Activated T-helper 17 cell treated with anti-CD3 and anti-CD28 coated beads, Interleukin-2, amount 50 U/mL, for 72 hours (primary cell): Measurements from ENCODE around the gene AOC3. TPM values are rescaled to one million over a fixed set of nuclear protein-coding genes. Genes with fewer than 3 reads are reported as not detected.
"Not testable (repeated sequence)": the region's sequence is repeated elsewhere in the genome, so short reads cannot be mapped to it uniquely, and the experiment has no call there.

Source experiments
- ATAC-seq: fragments of 150-1000 bp; cut with Tn5 transposase; replicated peaks from 2 replicates; pipeline ENCODE4 v1.10.0; 2021; ENCODE audit warnings: mild to moderate bottlenecking, moderate library complexity
- H3K27ac Mint-ChIP-seq: one replicate; pipeline ENCODE4 v1.8.0; 2022; ENCODE audit warnings: mixed read lengths
- H3K27me3 Mint-ChIP-seq: one replicate; pipeline ENCODE4 v1.8.0; 2022; ENCODE audit warnings: mixed read lengths
- H3K36me3 Mint-ChIP-seq: one replicate; pipeline ENCODE4 v1.8.0; 2022; ENCODE audit warnings: low read depth, mild to moderate bottlenecking, mixed read lengths
- H3K4me1 Mint-ChIP-seq: one replicate; pipeline ENCODE4 v1.8.0; 2022; ENCODE audit warnings: mixed read lengths
- H3K4me3 Mint-ChIP-seq: one replicate; pipeline ENCODE4 v1.8.0; 2022; ENCODE audit warnings: mild to moderate bottlenecking, mixed read lengths
- H3K9me3 Mint-ChIP-seq: one replicate; pipeline ENCODE4 v1.8.0; 2022; ENCODE audit warnings: mixed read lengths
- total RNA-seq, 2 donors: library from RNA; stranded (reverse); gene quantifications; one replicate each; pipeline ENCODE4 v1.2.3, GENCODE V29; 2022

Gene AOC3
- total RNA-seq, 2 donors from 2014 or later, result 2.2 to 3.0 TPM

DNA sequence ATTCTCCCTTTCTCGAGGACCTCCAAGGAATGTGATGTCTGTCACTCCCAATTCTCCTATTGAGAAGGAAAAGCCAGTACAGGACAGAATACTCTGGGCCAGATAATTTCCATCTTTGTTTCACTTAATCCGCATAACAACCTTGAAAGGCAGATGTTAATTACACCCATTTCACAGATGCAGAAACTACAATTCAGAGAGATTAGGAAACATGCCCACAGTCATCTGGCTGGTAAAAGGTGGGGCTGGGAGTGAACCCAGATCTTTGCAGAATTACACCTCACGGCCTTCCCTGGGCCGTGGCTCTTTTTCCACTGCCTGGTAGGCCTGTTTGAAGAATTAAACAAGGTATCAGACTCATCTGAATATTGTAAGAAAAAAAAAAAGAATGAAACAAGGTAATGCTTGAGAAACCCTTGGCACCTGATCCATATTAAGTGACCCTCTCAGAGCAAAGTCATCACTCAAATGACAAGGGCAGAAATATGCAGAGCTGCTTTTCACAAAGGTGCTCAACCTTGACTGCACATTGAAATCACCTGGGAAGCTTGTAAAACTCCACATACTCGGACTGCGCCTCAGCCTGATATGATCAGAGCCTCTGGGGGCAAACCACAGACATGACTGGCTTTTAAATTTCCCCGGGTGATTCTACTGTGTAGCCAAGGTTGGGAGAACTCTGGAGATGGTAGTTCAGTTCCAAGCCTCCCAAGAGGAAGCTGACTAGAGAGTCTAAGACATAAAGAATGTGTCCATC, 33.0 kb downstream of the AOC3 start:
- H3K9me3 Mint-ChIP-seq, result no peaks in the 10 kb centered on the region
- no peak overlapping the region for H3K4me3 Mint-ChIP-seq

DNA sequence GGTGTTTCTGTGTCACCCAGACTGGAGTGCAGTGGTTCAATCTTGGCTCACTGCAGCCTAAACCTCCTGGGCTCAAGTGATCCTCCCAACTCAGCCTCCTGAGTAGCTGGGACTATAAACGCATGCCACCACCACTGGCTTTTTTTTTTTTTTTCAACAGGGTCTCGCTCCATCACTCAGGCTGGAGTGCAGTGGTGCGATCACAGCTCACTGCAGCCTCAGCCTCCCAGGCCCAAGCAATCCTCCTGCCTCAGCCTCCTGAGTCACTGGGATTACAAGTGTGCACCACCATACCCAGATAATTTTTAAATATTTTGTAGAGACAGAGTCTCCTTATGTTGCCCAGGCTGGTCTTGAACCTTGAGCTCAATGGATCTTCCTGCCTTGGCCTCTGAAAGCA, 34.8 kb downstream of the AOC3 start:
- not testable (repeated sequence) for ATAC-seq, H3K4me1 Mint-ChIP-seq, H3K4me3 Mint-ChIP-seq, H3K27ac Mint-ChIP-seq, H3K27me3 Mint-ChIP-seq, H3K36me3 Mint-ChIP-seq, H3K9me3 Mint-ChIP-seq

More for the DNA sequence above, 33.0 kb downstream of the AOC3 start:
- Mint-ChIP-seq H3K27me3 (peaks cover 12% of the 10 kb centered on the region), H3K4me1 (peaks cover 5% of the 10 kb centered on the region), H3K27ac (no peak overlapping the region), H3K36me3 (no peaks in the 10 kb centered on the region)
- no peak for ATAC-seq

DNA sequence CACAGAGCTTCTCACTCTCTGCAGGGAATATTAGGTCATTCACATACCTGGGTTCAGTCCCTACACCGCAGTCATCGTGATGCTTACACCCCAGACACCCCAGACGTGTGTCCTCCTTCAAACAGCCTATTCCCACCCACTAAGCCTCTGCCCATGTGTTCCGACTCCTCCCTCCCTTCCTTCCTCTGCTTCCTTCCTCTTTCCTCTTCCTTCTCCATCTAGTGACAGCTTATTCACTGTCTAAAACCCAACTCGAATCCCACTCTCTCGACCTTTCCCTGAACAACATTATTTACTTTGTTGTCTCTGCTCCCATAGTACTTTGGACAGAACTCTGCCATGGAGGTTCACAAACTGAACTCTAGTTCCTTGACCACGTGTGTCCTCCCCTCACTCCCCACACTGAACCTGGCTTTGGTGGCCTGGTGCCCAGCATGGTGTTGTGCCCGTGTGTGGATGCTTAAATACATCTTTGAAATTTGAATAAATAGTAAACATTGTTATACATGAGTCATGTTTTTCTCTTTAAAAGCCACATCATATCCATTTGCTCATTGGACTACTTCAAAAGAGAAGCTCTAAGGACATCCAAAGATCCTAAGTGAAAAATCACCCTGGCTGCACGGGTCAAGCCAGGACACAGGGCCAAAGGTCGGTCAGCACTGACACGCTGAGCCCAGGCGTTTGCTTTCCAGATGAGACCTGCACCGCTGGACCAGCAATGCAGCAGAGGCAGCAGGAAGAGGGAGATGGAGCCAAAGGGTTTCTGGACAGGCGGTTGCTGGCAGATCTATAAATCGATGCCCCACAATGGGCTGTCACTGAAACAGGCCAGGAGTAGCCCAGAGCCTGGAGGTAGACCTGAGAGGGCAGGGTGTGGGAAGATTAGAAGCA, 35.5 kb downstream of the AOC3 start:
- H3K27ac Mint-ChIP-seq, result no peak overlapping the region
- no peak for ATAC-seq
- H3K4me3 Mint-ChIP-seq, result no peak overlapping the region
- H3K9me3 Mint-ChIP-seq, result no peaks in the 10 kb centered on the region
- peaks cover 5% of the 10 kb centered on the region for H3K4me1 Mint-ChIP-seq
- H3K36me3 Mint-ChIP-seq, result no peaks in the 10 kb centered on the region
- peaks cover 6% of the 10 kb centered on the region for H3K27me3 Mint-ChIP-seq

DNA sequence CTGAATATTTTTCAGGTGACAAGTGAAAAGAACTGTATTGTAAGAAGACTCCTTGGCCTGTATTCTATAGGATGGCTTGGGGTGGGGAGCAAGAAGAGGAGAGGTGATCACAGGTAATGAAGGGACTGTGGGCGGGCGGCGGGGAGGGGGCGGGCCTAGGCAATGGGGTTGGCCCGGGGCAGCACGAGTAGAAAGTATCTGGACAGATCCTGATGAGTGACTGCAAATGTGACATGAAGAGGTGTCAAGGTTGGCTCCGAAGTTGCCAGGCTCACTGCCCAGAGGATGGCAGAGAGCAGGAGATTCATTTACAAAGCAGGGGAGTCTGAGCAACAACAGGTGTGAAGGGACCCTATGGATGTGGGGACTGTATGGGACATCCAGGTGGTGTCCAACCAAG, 38.8 kb downstream of the AOC3 start:
- ATAC-seq, result no peak

DNA sequence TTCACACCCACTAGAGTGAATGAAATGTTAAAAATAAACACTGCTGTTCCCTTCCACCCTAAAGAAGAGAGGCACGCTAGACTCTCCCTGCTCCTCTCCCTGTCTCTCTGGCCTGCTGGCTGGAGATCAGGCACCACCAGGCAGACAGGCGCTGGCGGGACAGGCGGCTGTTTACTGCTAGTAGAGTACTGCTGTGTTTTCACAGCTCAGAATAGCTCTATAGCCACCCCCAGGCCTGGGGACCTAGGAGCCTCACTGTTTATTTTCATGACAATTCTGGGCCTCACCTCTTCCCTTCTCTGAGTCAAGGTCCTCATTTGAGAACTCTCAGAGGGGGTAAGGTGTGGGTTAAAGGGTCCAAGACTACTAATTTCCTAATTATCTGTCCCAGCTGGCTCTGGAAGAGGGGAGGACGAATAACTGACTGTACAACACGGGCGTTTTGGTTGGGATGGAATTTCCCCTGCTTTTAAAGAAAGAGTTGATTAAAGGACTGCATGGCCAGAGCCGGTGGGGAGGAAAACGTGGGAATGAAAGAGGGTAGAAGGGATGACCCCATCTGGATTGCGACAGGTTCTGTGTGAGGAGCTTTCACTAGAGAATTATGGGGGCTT, 40.6 kb downstream of the AOC3 start:
- Mint-ChIP-seq H3K27me3 (peaks cover 3% of the 10 kb centered on the region), H3K9me3 (no peaks in the 10 kb centered on the region), H3K4me1 (no peaks in the 10 kb centered on the region), H3K27ac (no peak overlapping the region), H3K36me3 (no peaks in the 10 kb centered on the region), H3K4me3 (no peak overlapping the region)
- ATAC-seq, result no peak

More for the DNA sequence above, 38.8 kb downstream of the AOC3 start:
- Mint-ChIP-seq H3K9me3 (no peaks in the 10 kb centered on the region), H3K36me3 (no peaks in the 10 kb centered on the region), H3K27me3 (peaks cover 8% of the 10 kb centered on the region), H3K4me3 (no peak overlapping the region), H3K4me1 (peaks cover 5% of the 10 kb centered on the region), H3K27ac (no peak overlapping the region)

DNA sequence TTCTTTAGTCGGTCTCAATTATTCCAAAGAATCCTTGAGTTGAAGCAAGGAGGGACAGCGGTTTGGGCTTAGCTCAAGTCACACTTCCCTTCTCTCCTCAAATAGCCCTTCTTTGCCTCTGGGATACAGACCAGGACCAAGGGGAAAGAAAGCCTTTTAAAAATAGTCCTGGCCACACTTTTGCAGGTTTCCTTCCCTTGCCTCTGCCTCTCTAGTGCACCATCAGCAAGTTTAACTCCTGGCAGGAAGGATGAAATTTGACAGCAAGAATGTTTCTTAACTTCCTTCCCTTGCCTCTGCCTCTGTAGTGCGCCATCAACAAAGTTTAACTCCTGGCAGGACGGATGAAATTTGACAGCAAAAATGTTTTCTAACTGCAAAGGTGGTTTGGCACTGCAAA, 42.4 kb downstream of the AOC3 start:
- ATAC-seq, result no peak
- Mint-ChIP-seq H3K9me3 (no peaks in the 10 kb centered on the region), H3K4me3 (no peak overlapping the region), H3K27ac (no peak overlapping the region), H3K36me3 (no peaks in the 10 kb centered on the region), H3K4me1 (no peaks in the 10 kb centered on the region), H3K27me3 (peaks cover 5% of the 10 kb centered on the region)

DNA sequence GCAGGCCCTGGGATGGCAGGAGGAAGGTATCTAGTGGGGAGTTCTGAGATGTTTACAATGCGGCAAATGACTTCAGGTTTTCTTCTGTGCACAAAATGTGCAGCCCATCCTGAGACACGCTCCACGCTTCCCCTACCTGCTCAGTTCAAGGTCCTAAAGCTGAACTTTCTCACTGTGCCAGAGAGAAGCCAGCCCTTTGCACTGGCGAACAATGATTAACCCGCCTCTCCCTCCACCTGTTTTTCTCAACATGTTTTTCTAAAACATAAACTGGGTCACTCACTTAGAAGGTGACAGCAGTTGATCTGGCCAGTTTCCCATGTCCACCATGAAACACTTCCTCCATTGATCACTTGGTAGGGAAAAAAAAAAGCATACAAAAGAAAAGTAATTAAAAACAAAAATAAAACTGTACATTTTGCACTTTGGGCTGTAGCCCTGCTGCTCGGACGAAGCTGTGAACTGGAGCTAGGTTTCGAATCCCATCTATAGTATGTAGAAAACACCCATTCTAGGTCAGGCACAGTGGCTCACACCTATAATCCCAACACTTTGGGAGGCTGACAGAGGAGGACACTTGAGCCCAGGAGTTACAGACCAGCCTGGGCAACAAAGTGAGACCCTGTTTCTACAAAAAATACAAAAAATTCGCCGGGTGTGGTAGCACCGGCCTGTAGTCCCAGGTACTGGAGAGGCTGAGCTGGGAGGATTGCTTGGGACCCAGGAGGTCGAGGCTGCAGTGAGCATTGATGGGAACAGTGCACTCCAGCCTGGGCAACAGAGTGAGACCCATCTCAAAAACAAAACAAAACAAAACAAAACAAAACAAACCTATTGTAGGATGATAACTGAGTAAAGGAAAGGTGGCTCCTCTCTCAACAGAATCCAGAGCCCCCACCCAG, 43.5 kb downstream of the AOC3 start:
- H3K4me3 Mint-ChIP-seq, result no peak overlapping the region
- H3K9me3 Mint-ChIP-seq, result no peaks in the 10 kb centered on the region
- ATAC-seq, result no peak
- H3K27me3 Mint-ChIP-seq, result peaks cover 12% of the 10 kb centered on the region
- no peak overlapping the region for H3K27ac Mint-ChIP-seq
- H3K4me1 Mint-ChIP-seq, result no peaks in the 10 kb centered on the region
- no peaks in the 10 kb centered on the region for H3K36me3 Mint-ChIP-seq

DNA sequence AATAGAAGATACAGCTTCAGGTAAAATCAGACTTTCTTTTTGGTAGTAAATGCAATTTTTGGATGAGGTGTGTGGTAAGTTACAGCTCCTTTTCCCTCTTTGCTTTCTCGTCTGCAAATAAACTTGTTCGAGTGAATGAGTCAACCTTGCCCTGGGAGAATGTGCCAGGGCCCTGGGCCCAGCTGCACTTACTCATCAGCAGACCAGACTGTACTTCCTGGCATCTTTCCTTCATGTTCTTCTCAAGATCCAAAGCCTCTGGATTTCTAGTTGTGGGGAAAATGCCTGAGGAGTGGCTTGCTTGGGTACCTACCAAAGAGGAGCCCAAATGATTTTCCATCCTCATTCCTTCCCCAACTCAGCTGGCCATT, 44.2 kb downstream of the AOC3 start:
- H3K4me1 Mint-ChIP-seq, result no peaks in the 10 kb centered on the region
- H3K4me3 Mint-ChIP-seq, result no peak overlapping the region
- H3K27ac Mint-ChIP-seq, result no peak overlapping the region
- no peak for ATAC-seq
- peaks cover 13% of the 10 kb centered on the region for H3K27me3 Mint-ChIP-seq
- no peaks in the 10 kb centered on the region for H3K9me3 Mint-ChIP-seq
- no peaks in the 10 kb centered on the region for H3K36me3 Mint-ChIP-seq

DNA sequence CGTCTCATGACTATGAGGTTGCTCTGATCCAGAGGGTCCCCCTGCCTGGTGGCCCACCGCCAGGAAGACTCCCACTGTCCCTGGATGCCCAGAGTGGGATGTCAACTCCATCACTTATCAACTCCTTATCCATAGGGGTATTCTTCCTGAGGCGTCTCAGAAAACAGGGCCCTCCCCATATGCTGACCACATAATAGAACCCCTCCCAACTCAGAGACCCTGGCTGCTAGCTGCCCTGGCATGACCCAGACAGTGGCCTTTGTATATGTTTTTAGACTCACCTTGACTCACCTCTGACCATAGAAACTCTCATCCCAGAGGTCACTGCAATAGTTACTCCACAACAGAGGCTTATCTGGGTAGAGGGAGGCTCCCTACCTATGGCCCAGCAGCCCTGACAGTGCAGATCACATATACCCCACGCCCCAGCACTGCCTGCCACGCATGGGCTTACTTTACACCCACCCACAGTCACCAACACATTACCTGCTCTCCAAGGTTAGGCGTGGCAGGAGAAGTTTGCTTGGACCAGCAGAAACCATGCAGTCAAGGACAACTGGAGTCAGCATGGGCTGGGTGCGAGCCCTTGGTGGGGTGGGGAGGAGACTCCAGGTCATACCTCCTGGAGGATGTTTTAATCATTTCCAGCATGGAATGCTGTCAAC, 47.3 kb downstream of the AOC3 start:
- no peak for ATAC-seq
- Mint-ChIP-seq H3K36me3 (no peaks in the 10 kb centered on the region), H3K4me3 (no peak overlapping the region)

DNA sequence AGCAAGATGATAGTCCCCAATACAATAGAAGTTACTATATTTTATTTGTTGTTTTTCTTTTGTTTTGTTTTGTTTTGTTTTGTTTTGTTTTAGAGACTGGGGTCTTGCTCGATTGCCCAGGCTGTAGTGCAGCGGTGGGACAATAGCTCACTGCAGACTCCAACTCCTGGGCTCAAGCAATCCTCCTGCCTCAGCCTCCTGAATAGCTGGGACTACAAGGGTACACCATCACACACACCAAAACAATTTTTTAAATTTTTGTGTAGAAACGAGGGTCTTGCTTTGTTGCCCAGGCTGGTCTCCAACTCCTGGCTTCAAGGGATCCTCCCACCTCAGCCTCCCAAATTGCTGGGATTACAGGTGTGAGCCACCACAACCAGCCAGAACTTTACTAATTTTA, 49.0 kb downstream of the AOC3 start:
- ATAC-seq, H3K4me3 Mint-ChIP-seq, H3K27ac Mint-ChIP-seq, H3K9me3 Mint-ChIP-seq, H3K4me1 Mint-ChIP-seq, H3K36me3 Mint-ChIP-seq: not testable (repeated sequence)
- peaks cover 19% of the 10 kb centered on the region for H3K27me3 Mint-ChIP-seq

More for the DNA sequence above, 47.3 kb downstream of the AOC3 start:
- Mint-ChIP-seq H3K27me3 (peaks cover 21% of the 10 kb centered on the region), H3K27ac (no peak overlapping the region), H3K4me1 (no peaks in the 10 kb centered on the region), H3K9me3 (no peaks in the 10 kb centered on the region)

DNA sequence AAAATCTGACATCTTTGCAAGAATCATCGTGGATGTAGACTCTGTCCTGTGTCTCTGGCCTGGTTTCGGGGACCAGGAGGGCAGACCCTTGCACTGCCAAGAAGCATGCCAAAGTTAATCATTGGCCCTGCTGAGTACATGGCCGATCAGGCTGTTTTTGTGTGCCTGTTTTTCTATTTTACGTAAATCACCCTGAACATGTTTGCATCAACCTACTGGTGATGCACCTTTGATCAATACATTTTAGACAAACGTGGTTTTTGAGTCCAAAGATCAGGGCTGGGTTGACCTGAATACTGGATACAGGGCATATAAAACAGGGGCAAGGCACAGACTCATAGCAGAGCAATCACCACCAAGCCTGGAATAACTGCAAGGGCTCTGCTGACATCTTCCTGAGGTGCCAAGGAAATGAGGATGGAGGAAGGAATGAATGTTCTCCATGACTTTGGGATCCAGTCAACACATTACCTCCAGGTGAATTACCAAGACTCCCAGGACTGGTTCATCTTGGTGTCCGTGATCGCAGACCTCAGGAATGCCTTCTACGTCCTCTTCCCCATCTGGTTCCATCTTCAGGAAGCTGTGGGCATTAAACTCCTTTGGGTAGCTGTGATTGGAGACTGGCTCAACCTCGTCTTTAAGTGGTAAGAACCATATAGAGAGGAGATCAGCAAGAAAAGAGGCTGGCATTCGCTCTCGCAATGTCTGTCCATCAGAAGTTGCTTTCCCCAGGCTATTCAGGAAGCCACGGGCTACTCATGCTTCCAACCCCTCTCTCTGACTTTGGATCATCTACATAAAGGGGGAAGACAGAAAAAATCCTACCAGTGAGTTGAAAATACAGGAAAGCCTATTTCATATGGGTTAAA, 49.7 kb downstream of the AOC3 start, which contains the start of gene G6PC1:
TSS of gene G6PC1 (plus strand) at position 340 of the 872 bp plus-strand sequence. CDS start at position 418, 78 bp downstream.
- Mint-ChIP-seq H3K4me3 (no peak within 1 kb of the TSS), H3K27me3 (peaks cover 19% of the 10 kb centered on the region), H3K4me1 (no peaks in the 10 kb centered on the region), H3K36me3 (no peaks in the 10 kb centered on the region), H3K9me3 (no peaks in the 10 kb centered on the region), H3K27ac (no peak within 1 kb of the TSS)
- no peak for ATAC-seq

DNA sequence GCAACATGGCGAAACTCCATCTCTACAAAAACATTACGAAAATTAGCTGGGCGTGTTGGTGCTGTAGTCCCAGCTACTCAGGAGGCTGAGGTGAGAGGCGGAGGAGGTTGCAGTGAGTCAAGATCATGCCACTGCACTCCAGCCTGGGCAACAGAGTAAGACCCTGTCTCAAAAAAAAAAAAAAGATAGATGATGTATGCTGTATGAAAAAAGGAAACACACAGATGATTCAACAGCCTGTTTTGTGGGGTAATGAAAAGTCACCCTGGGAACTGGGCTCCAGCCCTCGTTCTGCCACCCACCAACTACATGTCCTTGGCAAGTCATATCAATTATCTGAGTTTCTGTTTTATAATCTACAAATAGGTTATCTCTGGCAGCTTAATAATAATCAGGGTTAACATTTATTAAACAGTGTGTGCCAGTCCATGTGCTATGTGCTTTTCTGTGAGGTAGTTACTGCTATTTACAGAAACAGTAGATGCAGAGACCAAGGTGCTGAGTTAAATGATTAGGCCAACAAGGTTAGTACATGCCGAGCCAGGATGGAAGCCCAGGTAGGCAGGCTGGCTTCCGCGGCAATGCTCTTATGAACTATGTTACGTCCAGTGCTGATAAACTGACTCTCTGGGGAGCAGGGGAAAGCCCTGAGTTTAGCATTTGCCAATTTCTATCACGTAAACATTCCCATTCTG, 50.7 kb downstream of the AOC3 start:
- Mint-ChIP-seq H3K4me1 (no peaks in the 10 kb centered on the region), H3K4me3 (no peak overlapping the region), H3K36me3 (no peaks in the 10 kb centered on the region), H3K27ac (no peak overlapping the region), H3K27me3 (peaks cover 19% of the 10 kb centered on the region), H3K9me3 (no peaks in the 10 kb centered on the region)
- no peak for ATAC-seq
